Umbilical cord (tissue), 2 donors: ENCODE results near the gene FYB1. TPM values are rescaled to one million over a fixed set of nuclear protein-coding genes. Genes with fewer than 3 reads are reported as not detected.

Experiments
- DNase-seq: peaks from one replicate; pipeline ENCODE4 v3.0.0-alpha.2; 2015; ENCODE audit warnings: low spot score
- total RNA-seq: library from RNA; depleted of rRNA; stranded (reverse); fragments of >200 nt; gene quantifications from one replicate; pipeline ENCODE4 v1.2.3, GENCODE V29; 2014; ENCODE audit warnings: low replicate concordance; ENCODE audit not compliant: insufficient read depth

The FYB1 gene
- total RNA-seq, 1 donor from 2014 or later: 14.9 TPM

DNA sequence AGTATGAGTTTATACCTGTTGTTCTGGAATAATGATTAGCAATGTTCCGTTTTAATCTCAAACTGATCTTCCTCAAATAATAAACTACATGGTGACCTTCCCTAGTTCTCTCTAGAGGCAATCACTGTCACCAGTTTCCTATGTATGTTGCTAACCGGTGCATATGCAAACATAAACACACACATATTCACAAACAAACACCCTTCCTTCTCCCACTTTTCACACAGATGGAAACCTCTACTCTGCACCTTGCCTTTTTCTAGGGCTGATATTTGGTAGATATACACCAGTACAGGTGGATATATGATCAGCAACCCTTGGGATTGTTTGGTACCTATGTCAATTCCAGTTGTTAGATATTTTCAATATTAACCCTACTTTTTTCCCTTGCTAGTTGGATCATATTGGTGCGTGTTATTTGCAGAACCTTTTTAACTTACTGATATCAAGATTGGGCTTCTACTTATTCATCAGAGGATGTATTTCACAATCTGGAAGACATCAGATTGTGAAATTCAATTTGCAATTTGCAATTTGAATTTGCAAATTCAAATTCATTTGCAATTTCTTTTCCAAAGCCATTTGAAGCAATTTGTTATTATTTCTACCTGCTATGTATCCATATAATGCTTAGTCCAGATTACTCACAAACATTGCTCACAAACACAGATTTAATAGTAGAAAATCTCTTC, 12.6 kb downstream of the FYB1 start:
- DNase-seq: no peak

- DNase-seq: no peak
These were observed 13.8 kb downstream of the FYB1 start for GRCh38 chr5:39205550-39205949.

GRCh38 chr5:39203951-39204350, 15.4 kb downstream of the FYB1 start:
- DNase-seq: no peak

DNA sequence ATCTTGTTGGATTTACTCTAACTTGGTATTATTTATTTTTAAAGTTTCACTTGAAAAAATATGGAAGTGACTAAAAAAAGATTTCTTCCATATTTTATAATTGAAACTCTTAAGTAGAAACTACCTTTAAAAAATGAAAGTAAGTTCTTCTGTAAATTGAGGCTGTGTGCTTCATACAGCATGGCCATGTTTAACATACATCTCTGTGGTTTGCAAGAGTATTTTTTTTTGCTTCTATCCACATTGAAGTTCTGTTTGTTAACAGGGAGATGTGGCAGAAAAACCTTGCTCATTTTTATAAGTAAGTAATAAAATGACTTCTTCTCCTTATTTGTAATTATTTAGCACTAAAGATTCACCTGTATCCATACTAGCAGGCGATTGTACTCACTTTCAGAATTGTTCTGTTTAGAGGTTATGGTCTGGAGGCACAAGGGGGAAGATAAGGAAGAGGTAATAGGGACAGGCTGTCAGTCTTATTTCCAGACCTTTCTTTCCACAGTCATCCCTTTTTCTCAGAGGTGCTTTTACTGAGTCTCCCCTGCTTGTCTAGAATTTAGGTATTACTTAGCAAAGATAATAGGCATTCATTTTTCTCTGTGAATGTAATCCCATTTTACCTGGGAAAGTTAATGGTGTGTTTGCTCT, 16.0 kb downstream of the FYB1 start:
- DNase-seq: no peak

- peak; percentile 47 for DNase-seq
These were observed 16.6 kb downstream of the FYB1 start for GRCh38 chr5:39202597-39203274.

DNA sequence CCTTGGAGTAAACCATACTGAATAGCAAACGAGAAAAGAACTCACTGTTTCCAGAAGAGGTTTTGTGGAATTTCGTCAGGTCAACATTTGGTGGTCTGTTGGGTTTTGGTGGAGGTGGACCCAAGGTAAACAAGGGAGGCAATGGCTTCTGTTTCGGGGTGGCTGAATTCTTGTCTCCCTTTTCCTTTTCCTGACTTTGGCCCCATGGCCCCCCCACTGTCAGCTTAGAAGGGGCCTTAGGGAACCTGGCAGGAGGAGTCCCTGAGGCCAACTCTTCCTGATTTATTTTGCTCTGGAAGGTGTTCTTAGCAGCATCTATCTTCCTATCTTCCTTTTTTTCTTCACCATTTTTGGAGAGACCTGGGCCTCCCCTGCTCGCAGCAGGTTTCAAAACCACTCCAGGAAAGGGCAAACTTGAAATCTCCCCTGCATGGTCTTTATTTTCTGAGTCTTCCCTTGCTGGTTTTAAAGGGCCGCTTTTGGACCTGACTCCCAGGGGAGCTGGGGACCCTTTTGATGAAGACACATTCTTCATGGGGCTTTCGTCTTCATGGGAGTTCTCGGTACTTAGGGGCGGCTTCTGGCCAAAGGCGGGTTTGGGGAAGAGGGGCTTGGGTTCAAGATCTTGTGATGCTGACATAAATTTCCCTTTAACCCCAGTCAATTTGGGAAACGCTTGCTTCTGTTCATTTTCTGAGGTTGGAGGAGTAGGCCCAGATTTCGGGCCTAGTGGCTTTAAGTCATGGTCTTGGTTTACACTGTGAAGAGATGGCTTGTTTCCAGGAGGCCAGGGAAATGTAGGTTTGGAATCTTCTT, 17.4 kb downstream of the FYB1 start:
- DNase-seq: no peak

DNA sequence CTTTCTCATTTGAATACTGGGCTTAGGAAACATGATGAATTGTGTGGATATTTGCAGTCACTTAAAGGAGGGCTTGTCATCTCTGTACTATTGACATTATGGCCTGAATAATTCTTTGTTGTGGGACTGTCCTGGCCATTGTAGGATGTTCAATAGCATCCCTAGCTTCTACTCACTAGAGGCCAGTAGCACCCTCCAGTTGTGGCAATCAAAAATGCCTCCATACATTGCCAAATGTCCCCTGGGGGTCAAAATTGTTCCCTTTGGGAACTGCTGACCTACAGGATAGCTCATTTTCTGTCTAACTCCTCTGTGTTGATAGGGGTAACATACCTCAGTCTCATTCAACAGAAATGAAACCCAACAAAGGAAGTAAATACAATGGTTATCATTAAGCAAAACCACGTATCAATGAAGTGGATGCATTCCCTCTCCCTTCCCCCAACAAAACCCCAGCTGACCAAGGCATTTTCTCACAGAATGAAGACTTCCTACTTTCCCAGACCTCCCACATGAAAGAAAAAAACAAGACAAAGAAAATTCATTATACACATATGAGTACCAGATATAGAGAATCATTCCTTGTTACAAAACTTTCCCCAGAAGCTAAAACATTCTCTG, 18.1 kb downstream of the FYB1 start:
- DNase-seq: no peak

- DNase-seq: no peak
These were observed 19.3 kb downstream of the FYB1 start for GRCh38 chr5:39200081-39200480.

GRCh38 chr5:39199335-39199734, 20.0 kb downstream of the FYB1 start:
- no peak for DNase-seq

- no peak for DNase-seq
These were observed 21.2 kb downstream of the FYB1 start for GRCh38 chr5:39198127-39198526.

DNA sequence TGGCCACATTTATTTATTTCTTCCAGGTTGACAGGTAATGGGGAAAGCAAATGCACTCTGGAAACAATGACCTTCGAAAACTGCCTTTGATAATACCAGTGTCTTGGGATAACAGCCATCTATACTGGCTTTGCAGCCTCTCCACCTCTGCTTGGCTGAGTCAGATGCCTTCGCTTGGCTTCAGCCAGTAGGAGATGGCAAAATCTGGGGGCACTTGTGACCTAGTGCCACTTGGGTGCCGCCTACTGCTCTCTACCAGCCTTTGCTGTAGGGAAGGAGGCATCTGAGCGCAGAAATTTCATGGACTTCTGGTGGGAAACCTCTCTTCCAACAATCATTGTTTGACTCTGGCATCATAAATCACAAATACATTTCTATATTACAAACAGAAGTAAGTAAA, 21.8 kb downstream of the FYB1 start:
- DNase-seq: no peak

GRCh38 chr5:39195198-39195826, 24.1 kb downstream of the FYB1 start:
- DNase-seq: no peak

DNA sequence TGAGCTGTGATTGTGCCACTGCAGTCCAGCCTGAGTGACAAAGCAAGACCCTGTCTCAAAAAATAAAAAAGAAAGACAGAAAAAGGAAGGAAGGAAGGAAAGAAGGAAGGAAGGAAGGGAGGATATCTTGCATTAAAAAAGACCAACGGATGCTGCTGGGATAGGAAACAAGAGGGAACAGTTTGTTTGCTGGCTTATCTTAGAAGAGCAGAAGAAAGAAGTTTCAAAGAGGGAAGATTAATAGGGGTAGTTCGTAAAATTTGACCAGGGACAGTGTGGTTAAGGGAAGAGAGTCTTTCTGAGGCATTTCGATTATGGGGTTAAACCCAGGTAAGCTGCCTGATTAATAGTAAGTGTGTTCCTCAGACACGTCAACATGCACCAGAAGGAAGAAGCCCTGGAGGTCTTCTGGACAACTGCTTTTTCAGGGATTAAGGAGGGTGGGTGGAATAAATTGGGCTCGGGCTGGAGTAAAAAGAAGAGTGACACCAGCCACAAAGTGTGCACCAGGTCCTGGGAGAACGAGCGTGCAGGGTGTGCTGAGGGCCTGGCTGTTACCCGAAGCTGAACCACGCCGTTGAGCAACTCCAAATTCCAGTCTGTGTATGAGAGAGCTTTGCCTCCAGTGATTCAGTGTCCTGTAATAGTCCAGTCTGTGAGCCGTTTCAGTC, 24.8 kb downstream of the FYB1 start:
- DNase-seq: peak; percentile 67

DNA sequence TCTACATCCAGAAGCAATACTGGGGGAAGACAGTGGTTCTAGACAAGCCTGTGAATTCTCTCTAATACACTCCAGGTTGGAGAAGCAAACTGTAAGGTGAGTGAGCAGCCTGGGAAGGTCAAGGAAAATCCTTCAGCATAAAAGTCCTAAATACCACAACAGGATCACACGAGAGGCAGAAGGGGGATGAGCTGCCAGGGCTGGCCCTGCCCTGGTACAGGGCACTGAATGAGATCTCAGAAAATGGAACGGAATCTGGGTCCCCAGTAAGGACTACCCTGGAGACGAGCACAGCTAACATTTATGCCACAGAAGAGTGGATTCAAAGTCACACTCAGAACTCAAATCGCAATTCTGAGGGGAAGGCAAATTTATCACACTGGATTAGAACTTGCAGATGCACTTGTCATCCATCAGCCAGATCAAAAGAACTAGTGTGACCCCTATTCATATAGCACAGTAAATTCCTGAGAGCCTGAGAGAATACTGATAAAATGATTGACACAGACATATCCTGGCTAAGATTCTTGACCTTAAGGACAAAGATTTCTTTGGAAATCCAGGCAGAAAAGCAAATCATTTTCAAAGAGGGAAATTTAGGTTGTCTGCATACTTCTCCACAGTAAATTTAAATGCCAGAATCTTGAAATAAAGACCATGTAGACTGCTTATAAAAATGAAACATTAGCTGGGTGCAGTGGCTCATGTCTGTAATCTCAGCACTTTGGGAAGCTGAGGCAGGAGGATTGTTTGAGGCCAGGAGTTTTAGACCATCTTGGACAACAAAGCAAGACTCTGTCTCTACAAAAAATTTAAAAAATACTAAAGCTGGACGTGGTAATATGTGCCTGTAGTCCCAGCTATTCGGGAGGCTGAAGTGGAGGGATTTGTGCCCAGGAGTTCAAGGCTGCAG, 25.6 kb downstream of the FYB1 start:
- no peak for DNase-seq

DNA sequence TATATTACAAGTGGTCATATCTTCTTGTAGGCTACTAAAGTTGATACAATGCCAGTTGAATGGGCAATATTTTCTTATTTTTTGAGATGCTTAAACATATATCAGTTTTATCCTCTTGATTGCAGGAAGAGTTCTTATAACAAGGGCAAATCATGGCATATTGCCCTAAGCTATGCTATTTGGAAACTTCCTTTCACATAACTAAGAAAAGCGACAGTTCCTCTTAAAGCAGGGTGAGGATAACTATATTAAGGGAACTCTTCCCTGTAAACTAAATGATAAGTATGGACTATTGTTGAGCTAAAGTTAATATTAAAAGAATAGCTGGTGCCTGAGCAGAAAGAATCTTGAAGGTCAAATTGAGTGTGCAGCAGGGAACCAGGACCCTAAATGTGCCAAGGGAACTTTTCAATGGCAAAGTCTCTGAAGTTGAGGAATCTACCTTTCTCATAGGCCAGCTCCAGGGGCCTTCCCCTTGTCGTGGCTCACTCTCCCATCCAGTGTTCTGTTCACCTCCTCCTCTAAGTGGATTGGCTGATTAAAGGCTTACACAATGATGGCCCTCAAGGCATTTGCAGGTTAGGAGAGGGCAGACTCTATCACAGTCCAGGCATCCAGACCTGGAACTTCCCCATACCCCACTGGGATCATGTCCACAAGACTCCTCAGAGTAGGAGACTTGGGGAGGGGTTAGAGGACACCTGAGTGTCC, 26.8 kb downstream of the FYB1 start:
- DNase-seq: no peak

DNA sequence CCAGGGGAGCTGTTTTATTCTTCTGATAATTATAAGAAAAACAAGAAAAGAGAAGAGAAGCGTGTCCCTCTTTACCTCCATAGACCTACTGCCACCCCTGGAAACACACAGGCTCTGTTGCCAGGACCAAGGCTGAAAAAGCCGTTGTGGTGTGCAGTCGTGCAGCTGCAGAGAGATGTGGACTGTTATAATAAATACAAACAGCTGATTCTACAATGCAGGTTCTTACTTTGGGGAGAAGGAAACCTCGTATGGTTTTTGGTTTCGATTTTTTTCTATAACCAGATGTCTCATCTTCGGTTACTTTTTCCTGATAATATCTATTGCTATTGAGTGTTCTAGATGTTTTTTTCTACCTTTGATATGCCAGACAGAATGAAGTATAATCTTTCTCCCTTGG, 28.1 kb downstream of the FYB1 start:
- no peak for DNase-seq

GRCh38 chr5:39190311-39191102, 28.9 kb downstream of the FYB1 start:
- no peak for DNase-seq
